Measurements from ENCODE around the gene DOCK2. TPM values are rescaled to one million over a fixed set of nuclear protein-coding genes. Genes with fewer than 3 reads are reported as not detected.

The DOCK2 gene
- total and polyA plus RNA-seq, 2 donors from 2014 or later: 1.0 to 42.0 TPM

- no peaks in the 10 kb centered on the region for H3K4me1 ChIP-seq (ENCODE audit: control insufficient read depth in 2 of 3, insufficient read depth in 2 of 3, low read depth in 1 of 3, low read length in 3 of 3)
- no peak for FAIRE-seq
- intact Hi-C loops (cut with DNase I): no loop called here
Observed at GRCh38 chr5:170113522-170113900, 476.4 kb downstream of the DOCK2 start.

GRCh38 chr5:170114271-170114670, 477.2 kb downstream of the DOCK2 start:
- Histone ChIP-seq H3K27ac (ENCODE audit: low read depth in 2 of 2, low read length in 2 of 2) (no peak overlapping the region), H3K9ac (ENCODE audit: low read length in 3 of 3) (no peak overlapping the region), H3K9me3 (ENCODE audit: control insufficient read depth in 2 of 3, insufficient read depth in 1 of 3, low read length in 3 of 3) (no peaks in the 10 kb centered on the region), H3K36me3 (ENCODE audit: control insufficient read depth in 2 of 3, insufficient read depth in 3 of 3, low read length in 3 of 3) (no peaks in the 10 kb centered on the region), H3K4me1 (ENCODE audit: control insufficient read depth in 2 of 3, insufficient read depth in 2 of 3, low read depth in 1 of 3, low read length in 3 of 3) (no peaks in the 10 kb centered on the region), H3K4me3 (ENCODE audit: low read length in 3 of 3) (no peak overlapping the region), H3K27me3 (ENCODE audit: control insufficient read depth, insufficient read depth, low read length) (no peaks in the 10 kb centered on the region)
- FAIRE-seq (no peak), DNase-seq (no peak)
- intact Hi-C loops (cut with DNase I): no loop called here
- TF ChIP-seq CTCF (IDR thresholded peaks at IDR 0.05; ENCODE audit: borderline replicate concordance, extremely low read depth, insufficient read depth): no peak

More at GRCh38 chr5:170113522-170113900, 476.4 kb downstream of the DOCK2 start:
- Histone ChIP-seq H3K4me3 (ENCODE audit: low read length in 3 of 3) (no peak overlapping the region), H3K36me3 (ENCODE audit: control insufficient read depth in 2 of 3, insufficient read depth in 3 of 3, low read length in 3 of 3) (no peaks in the 10 kb centered on the region), H3K9me3 (ENCODE audit: control insufficient read depth in 2 of 3, insufficient read depth in 1 of 3, low read length in 3 of 3) (no peaks in the 10 kb centered on the region), H3K27me3 (ENCODE audit: control insufficient read depth, insufficient read depth, low read length) (no peaks in the 10 kb centered on the region), H3K27ac (ENCODE audit: low read depth in 2 of 2, low read length in 2 of 2) (no peak overlapping the region), H3K9ac (ENCODE audit: low read length in 3 of 3) (no peak overlapping the region)
- DNase-seq: no peak
- TF ChIP-seq CTCF (IDR thresholded peaks at IDR 0.05; ENCODE audit: borderline replicate concordance, extremely low read depth, insufficient read depth): no peak

DNA sequence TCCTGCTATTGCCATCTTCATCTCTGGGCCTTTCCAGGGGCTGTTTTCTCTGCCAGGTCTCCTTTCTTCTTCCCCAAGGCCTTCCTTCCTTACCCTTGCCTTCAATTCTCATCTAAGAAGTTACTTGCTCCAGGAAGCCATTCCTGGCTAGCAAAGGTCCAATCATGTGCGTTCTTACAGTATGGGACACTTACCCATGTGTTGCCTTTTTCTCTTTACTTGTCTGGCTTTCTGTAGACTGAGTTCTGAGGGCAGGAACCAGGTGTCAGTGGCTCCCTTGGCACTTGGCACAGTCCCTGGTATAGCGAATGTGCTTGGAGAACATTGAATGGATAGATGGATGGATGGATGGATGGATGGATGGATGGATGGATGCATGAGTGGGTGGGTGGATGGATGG, 478.9 kb downstream of the DOCK2 start:
- intact Hi-C loops (cut with DNase I): no loop called here
- no peak for TF ChIP-seq CTCF (IDR thresholded peaks at IDR 0.05; ENCODE audit: borderline replicate concordance, extremely low read depth, insufficient read depth)
- H3K36me3 ChIP-seq (ENCODE audit: control insufficient read depth in 2 of 3, insufficient read depth in 3 of 3, low read length in 3 of 3): no peaks in the 10 kb centered on the region
- no peak for DNase-seq
- no peak overlapping the region for H3K9ac ChIP-seq (ENCODE audit: low read length in 3 of 3)
- FAIRE-seq: no peak
- H3K27me3 ChIP-seq (ENCODE audit: control insufficient read depth, insufficient read depth, low read length): no peaks in the 10 kb centered on the region
- no peak overlapping the region for H3K4me3 ChIP-seq (ENCODE audit: low read length in 3 of 3)
- H3K27ac ChIP-seq (ENCODE audit: low read depth in 2 of 2, low read length in 2 of 2): no peak overlapping the region
- no peaks in the 10 kb centered on the region for H3K4me1 ChIP-seq (ENCODE audit: control insufficient read depth in 2 of 3, insufficient read depth in 2 of 3, low read depth in 1 of 3, low read length in 3 of 3)
- H3K9me3 ChIP-seq (ENCODE audit: control insufficient read depth in 2 of 3, insufficient read depth in 1 of 3, low read length in 3 of 3): no peaks in the 10 kb centered on the region

DNA sequence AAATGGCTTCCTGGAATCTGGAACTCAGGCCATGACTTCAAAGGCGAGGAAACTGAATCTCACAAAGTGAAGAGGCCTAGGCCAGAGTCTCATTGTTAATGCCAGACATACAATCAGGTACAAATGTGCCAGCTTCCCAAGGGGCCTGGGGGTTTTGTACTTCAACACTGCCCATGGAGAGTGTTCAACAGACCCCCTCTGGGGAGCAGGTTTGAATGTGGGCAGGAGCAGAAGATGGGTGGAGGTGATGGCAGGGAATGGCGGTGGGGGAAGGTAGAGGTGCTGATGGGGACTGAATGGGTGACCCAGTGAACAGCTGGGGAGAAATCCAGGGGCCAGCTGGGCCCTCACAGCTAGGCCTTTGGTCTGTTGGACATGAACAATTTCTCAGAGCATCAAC, 480.7 kb downstream of the DOCK2 start:
- intact Hi-C loops (cut with DNase I): no loop called here
- Histone ChIP-seq H3K9ac (ENCODE audit: low read length in 3 of 3) (no peak overlapping the region), H3K9me3 (ENCODE audit: control insufficient read depth in 2 of 3, insufficient read depth in 1 of 3, low read length in 3 of 3) (no peaks in the 10 kb centered on the region), H3K36me3 (ENCODE audit: control insufficient read depth in 2 of 3, insufficient read depth in 3 of 3, low read length in 3 of 3) (no peaks in the 10 kb centered on the region), H3K4me3 (ENCODE audit: low read length in 3 of 3) (no peak overlapping the region), H3K4me1 (ENCODE audit: control insufficient read depth in 2 of 3, insufficient read depth in 2 of 3, low read depth in 1 of 3, low read length in 3 of 3) (no peaks in the 10 kb centered on the region), H3K27ac (ENCODE audit: low read depth in 2 of 2, low read length in 2 of 2) (no peak overlapping the region), H3K27me3 (ENCODE audit: control insufficient read depth, insufficient read depth, low read length) (no peaks in the 10 kb centered on the region)
- no peak for TF ChIP-seq CTCF (IDR thresholded peaks at IDR 0.05; ENCODE audit: borderline replicate concordance, extremely low read depth, insufficient read depth)
- no peak for FAIRE-seq
- peak in 1 of 5 donors; percentile 13 for DNase-seq

All from kidney (tissue), 14 donors.